ENCODE results near the gene OR4D10.
"Not testable (repeated sequence)": the region's sequence is repeated elsewhere in the genome, so short reads cannot be mapped to it uniquely, and the experiment has no call there.

Gene OR4D10

DNA sequence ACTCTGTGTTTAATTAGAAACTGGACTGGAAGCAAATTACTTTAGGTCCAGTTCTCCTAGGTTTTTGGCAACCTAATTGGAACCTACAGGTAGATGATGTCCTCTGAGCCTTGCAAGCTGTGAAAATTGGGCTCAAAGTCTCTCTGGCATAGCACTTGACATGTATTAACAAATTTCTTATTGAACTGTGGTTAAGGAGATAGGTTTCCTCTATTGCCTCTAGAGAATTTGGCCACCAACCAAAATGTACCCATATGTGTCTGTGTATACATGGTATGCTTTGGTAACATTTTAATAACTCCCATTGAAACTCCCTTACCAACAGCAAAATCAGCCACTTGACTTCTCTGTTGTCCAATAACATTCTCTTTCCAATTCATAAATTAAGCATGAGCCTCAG lies at the start of gene OR4D10:
OR4D10 (plus strand) TSS at position 301 of the 400 bp plus-strand sequence. CDS start 4,115 bp downstream, outside the sequence.
- no peaks in the 10 kb centered on the region for H3K36me3 Mint-ChIP-seq (ENCODE audit: low read depth)
- no peaks in the 10 kb centered on the region for H3K4me1 Mint-ChIP-seq
- peaks cover 11% of the 10 kb centered on the region for H3K27me3 Mint-ChIP-seq
- DNase-seq, result no peak
- H3K9me3 Mint-ChIP-seq, result no peaks in the 10 kb centered on the region
- H3K4me3 Mint-ChIP-seq, result no peak within 1 kb of the TSS
- ATAC-seq, result no peak
- no peak within 1 kb of the TSS for H3K27ac Mint-ChIP-seq

GRCh38 chr11:59423835-59424234 lies 49.3 kb upstream of the OR4D10 start:
- Mint-ChIP-seq H3K4me1 (no peaks in the 10 kb centered on the region), H3K27me3 (no peaks in the 10 kb centered on the region), H3K27ac (no peak overlapping the region), H3K36me3 (ENCODE audit: low read depth) (no peaks in the 10 kb centered on the region), H3K9me3 (no peaks in the 10 kb centered on the region), H3K4me3 (no peak overlapping the region)
- ATAC-seq (no peak), DNase-seq (no peak)

DNA sequence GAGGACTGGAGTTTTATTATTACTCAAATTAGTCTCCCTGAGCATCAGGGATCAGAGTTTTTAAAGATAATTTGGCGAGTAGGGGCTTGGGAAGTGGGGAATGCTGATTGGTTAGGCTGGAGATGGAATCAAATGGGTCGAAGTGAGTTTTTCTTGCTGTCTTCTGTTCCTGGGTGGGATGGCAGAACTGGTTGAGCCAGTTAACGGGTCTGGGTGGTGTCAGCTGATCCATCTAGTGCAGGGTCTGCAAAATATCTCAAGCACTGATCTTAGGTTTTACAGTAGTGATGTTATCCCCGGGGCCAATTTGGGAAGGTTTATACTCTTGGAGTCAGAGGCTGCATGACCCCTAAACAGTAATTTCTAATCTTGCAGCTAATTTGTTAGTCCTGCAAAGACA lies 48.0 kb upstream of the OR4D10 start:
- Mint-ChIP-seq H3K9me3 (no peaks in the 10 kb centered on the region), H3K27ac (no peak overlapping the region), H3K27me3 (peaks cover 1% of the 10 kb centered on the region), H3K36me3 (ENCODE audit: low read depth) (no peaks in the 10 kb centered on the region), H3K4me1 (no peaks in the 10 kb centered on the region), H3K4me3 (no peak overlapping the region)
- no peak for ATAC-seq
- no peak for DNase-seq

DNA sequence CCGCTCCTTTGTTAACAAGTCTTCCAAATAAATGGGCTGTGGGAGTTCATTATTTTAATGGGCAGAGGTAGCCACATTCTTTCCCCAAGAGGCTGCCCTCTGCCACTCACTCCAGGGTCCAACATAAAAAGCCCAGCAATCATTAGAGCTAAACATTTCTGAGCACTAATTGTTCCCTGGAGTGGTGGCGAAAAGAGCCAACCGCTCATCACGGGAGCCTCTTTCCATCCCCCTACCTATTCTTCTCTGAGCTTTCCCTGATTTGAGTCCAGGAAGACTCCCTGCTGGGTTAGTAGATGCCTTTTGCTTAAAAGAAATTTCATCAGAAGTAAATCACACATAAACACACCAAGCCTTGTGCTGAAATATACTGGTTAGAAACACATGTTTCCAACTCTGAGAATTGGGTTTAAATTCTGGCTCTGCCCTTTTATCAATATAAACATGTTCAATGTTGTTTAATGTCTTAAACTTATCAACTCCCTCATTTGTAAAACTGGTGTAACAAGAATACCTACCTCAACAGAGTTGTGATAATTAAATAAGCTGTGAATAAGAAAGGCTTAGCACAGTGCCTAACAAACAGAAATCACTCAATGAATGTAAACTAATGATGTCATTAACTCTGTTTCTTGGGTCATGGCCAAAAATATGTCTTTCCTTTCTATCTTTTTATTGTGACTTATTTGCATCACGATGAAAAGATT lies 46.6 kb upstream of the OR4D10 start, which contains the start of gene OR5A2:
OR5A2 (minus strand) TSS at position 53 of the 707 bp plus-strand sequence. CDS start 3,460 bp downstream, outside the sequence.
- Mint-ChIP-seq H3K4me3 (no peak within 1 kb of the TSS), H3K36me3 (ENCODE audit: low read depth) (no peaks in the 10 kb centered on the region), H3K9me3 (no peaks in the 10 kb centered on the region), H3K27me3 (peaks cover 1% of the 10 kb centered on the region), H3K4me1 (no peaks in the 10 kb centered on the region), H3K27ac (no peak within 1 kb of the TSS)
- DNase-seq (no peak), ATAC-seq (no peak)

- Mint-ChIP-seq H3K4me1 (no peaks in the 10 kb centered on the region), H3K36me3 (ENCODE audit: low read depth) (no peaks in the 10 kb centered on the region), H3K9me3 (no peaks in the 10 kb centered on the region), H3K27me3 (peaks cover 3% of the 10 kb centered on the region), H3K4me3 (no peak overlapping the region), H3K27ac (no peak overlapping the region)
- DNase-seq (no peak), ATAC-seq (no peak)
Observed at GRCh38 chr11:59427068-59427382, 46.1 kb upstream of the OR4D10 start.

- Mint-ChIP-seq H3K9me3 (no peaks in the 10 kb centered on the region), H3K4me3 (no peak overlapping the region), H3K4me1 (no peaks in the 10 kb centered on the region), H3K27ac (no peak overlapping the region), H3K36me3 (ENCODE audit: low read depth) (no peaks in the 10 kb centered on the region), H3K27me3 (peaks cover 9% of the 10 kb centered on the region)
- DNase-seq, result peak; percentile 27
- peak; percentile 40 for ATAC-seq
Observed at GRCh38 chr11:59429924-59430516, 43.1 kb upstream of the OR4D10 start.

DNA sequence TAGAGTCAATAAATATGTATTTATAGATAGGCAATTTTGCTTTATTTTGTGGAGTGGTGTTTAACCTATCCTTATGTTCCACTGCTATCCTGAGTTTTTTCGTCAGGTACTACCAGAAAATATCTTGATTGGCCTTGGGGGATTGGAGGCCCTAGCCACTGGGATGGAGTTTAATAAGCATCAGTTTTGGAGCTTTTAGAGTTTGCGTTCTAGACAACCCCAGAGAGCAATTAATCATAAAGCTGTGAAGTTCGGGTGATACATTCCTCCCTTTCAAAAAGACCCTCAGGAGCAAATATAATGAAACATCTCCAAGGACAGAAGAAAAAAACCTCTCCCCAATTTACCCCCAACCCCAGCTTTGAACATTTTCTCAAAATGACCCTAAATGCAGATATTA lies 36.9 kb upstream of the OR4D10 start, which contains the start of gene OR5A1:
OR5A1 (plus strand) TSS at position 301 of the 400 bp plus-strand sequence. CDS start 6,700 bp downstream, outside the sequence.
- no peak within 1 kb of the TSS for H3K4me3 Mint-ChIP-seq
- no peaks in the 10 kb centered on the region for H3K36me3 Mint-ChIP-seq (ENCODE audit: low read depth)
- ATAC-seq (no peak), DNase-seq (no peak)
- H3K4me1 Mint-ChIP-seq, result no peaks in the 10 kb centered on the region
- no peaks in the 10 kb centered on the region for H3K9me3 Mint-ChIP-seq
- H3K27me3 Mint-ChIP-seq, result peaks cover 8% of the 10 kb centered on the region
- no peak within 1 kb of the TSS for H3K27ac Mint-ChIP-seq

GRCh38 chr11:59437770-59438169 lies 35.3 kb upstream of the OR4D10 start:
- H3K27me3 Mint-ChIP-seq, result peaks cover 3% of the 10 kb centered on the region
- no peaks in the 10 kb centered on the region for H3K9me3 Mint-ChIP-seq
- DNase-seq (no peak), ATAC-seq (no peak)
- H3K27ac Mint-ChIP-seq, result no peak overlapping the region
- H3K4me1 Mint-ChIP-seq, result no peaks in the 10 kb centered on the region
- H3K4me3 Mint-ChIP-seq, result no peak overlapping the region
- no peaks in the 10 kb centered on the region for H3K36me3 Mint-ChIP-seq (ENCODE audit: low read depth)

GRCh38 chr11:59445624-59446023 lies 27.5 kb upstream of the OR4D10 start:
- H3K4me1 Mint-ChIP-seq, result not testable (repeated sequence)

GRCh38 chr11:59448484-59448883 lies 24.6 kb upstream of the OR4D10 start:
- Mint-ChIP-seq H3K4me3 (no peak overlapping the region), H3K9me3 (peaks cover 12% of the 10 kb centered on the region), H3K4me1 (no peaks in the 10 kb centered on the region), H3K36me3 (ENCODE audit: low read depth) (no peaks in the 10 kb centered on the region), H3K27ac (no peak overlapping the region), H3K27me3 (peaks cover 1% of the 10 kb centered on the region)
- ATAC-seq (no peak), DNase-seq (no peak)

More at GRCh38 chr11:59445624-59446023, 27.5 kb upstream of the OR4D10 start:
- H3K27me3 Mint-ChIP-seq; DNase-seq; ATAC-seq; H3K27ac Mint-ChIP-seq; H3K4me3 Mint-ChIP-seq; H3K36me3 Mint-ChIP-seq (ENCODE audit: low read depth): not testable (repeated sequence)
- peaks cover 12% of the 10 kb centered on the region for H3K9me3 Mint-ChIP-seq

DNA sequence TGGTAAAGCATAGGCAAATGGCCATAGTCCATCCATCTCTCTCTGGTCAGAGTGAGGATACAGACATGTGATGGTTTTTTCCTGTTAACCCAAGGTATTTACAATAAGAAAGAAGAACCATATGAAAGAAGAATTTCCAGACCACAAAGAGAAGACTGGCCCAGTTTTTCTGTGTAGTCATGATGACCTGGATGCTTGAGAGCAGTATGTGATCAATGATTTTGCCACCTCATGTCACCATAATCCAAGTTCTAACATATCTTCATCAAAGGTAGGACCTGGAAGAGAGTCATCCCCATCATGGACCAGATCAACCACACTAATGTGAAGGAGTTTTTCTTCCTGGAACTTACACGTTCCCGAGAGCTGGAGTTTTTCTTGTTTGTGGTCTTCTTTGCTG lies 16.5 kb upstream of the OR4D10 start, which contains the start of gene OR4D6:
OR4D6 (plus strand) TSS at position 301 of the 400 bp plus-strand sequence; CDS start at position 301, 0 bp downstream.
- no peak within 1 kb of the TSS for H3K27ac Mint-ChIP-seq
- no peak within 1 kb of the TSS for H3K4me3 Mint-ChIP-seq
- H3K4me1 Mint-ChIP-seq, result no peaks in the 10 kb centered on the region
- DNase-seq (no peak), ATAC-seq (no peak)
- H3K36me3 Mint-ChIP-seq (ENCODE audit: low read depth), result no peaks in the 10 kb centered on the region
- no peaks in the 10 kb centered on the region for H3K9me3 Mint-ChIP-seq
- H3K27me3 Mint-ChIP-seq, result peaks cover 6% of the 10 kb centered on the region

DNA sequence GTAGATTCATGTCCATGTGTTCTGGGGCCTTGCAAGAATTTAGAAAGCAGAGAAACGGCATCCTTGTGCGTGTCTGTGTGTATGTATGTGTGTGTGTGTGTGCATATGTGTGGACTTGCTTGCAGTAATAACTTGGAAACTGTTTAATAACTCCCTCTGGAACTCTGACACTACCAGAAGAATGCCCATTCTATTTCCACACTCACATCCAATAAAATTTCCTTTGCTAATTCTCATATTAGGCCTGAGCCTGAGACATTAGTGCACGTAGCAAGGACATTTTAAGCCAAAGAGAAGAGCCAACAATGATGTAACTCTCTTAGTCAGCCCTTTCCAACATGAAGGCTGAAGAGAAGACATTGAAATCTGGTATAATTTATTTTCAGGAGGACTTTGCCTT lies 13.2 kb upstream of the OR4D10 start:
- Mint-ChIP-seq H3K4me3 (no peak overlapping the region), H3K27me3 (peaks cover 13% of the 10 kb centered on the region)
- ATAC-seq, result no peak

GRCh38 chr11:59463190-59463641 lies 9.9 kb upstream of the OR4D10 start:
- no peaks in the 10 kb centered on the region for H3K36me3 Mint-ChIP-seq (ENCODE audit: low read depth)
- peaks cover 19% of the 10 kb centered on the region for H3K27me3 Mint-ChIP-seq
- ATAC-seq, result no peak
- H3K4me3 Mint-ChIP-seq, result no peak overlapping the region
- DNase-seq, result no peak
- H3K4me1 Mint-ChIP-seq, result no peaks in the 10 kb centered on the region
- H3K9me3 Mint-ChIP-seq, result no peaks in the 10 kb centered on the region
- no peak overlapping the region for H3K27ac Mint-ChIP-seq

More for the DNA sequence above, 13.2 kb upstream of the OR4D10 start:
- Mint-ChIP-seq H3K4me1 (no peaks in the 10 kb centered on the region), H3K27ac (no peak overlapping the region), H3K36me3 (ENCODE audit: low read depth) (no peaks in the 10 kb centered on the region), H3K9me3 (no peaks in the 10 kb centered on the region)
- DNase-seq, result no peak

GRCh38 chr11:59475176-59475575 lies 2.1 kb downstream of the OR4D10 start:
- H3K4me3 Mint-ChIP-seq, result no peak overlapping the region
- H3K4me1 Mint-ChIP-seq, result no peaks in the 10 kb centered on the region
- H3K27me3 Mint-ChIP-seq, result peaks cover 10% of the 10 kb centered on the region
- H3K27ac Mint-ChIP-seq, result no peak overlapping the region
- DNase-seq (no peak), ATAC-seq (no peak)
- no peaks in the 10 kb centered on the region for H3K36me3 Mint-ChIP-seq (ENCODE audit: low read depth)
- H3K9me3 Mint-ChIP-seq, result no peaks in the 10 kb centered on the region

DNA sequence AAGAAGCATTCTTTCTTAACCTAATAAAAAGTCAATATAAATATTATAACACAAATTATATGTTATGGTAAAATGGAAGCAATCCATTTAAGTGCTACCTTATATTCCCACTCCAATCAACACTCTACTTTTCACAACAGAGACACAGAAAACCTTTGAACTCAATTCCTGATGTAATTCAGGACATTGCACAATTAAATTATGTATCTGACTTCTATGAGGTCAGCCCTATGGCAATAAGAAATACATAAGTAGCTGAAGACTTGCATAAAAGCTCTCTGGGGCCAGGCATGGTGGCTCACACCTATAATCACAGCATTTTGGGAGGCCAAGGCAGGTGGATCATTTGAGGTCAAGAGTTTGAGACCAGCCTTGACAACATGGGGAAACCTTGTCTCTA lies 6.8 kb downstream of the OR4D10 start:
- Mint-ChIP-seq H3K4me3 (no peak overlapping the region), H3K27ac (no peak overlapping the region), H3K9me3 (no peaks in the 10 kb centered on the region), H3K4me1 (no peaks in the 10 kb centered on the region), H3K27me3 (peaks cover 10% of the 10 kb centered on the region), H3K36me3 (ENCODE audit: low read depth) (no peaks in the 10 kb centered on the region)
- DNase-seq (no peak), ATAC-seq (no peak)
